HepG2 (cell line): ENCODE data around the gene BEST2. TPM values are rescaled to one million over a fixed set of nuclear protein-coding genes. Genes with fewer than 3 reads are reported as not detected.

Experiments
- ATF7 ChIP-seq, 2 experiments: fragments of 450-650 bp in 1 of 2; sonication (generic) in 1 of 2; formaldehyde crosslinking in 1 of 2; IDR thresholded peaks; 2 replicates each; pipeline versions ENCODE4 v1.4.0 to v1.6.1; 2016 to 2020; ENCODE audit warnings: antibody characterized with exemption in 1 of 2, mild to moderate bottlenecking in 1 of 2, missing genetic modification reagents in 1 of 2
- BRCA1 ChIP-seq: sonication (generic); formaldehyde crosslinking; IDR thresholded peaks from 2 replicates; pipeline ENCODE4 v1.4.0; 2020; ENCODE audit warnings: missing genetic modification reagents
- BRF2 ChIP-seq: sonication (generic); formaldehyde crosslinking; IDR thresholded peaks from 2 replicates; pipeline ENCODE4 v1.8.1; 2022; ENCODE audit warnings: mild to moderate bottlenecking, missing genetic modification reagents
- CC2D1A ChIP-seq: sonication (generic); formaldehyde crosslinking; IDR thresholded peaks from 2 replicates; pipeline ENCODE4 v1.8.1; 2023; ENCODE audit warnings: mild to moderate bottlenecking, missing genetic modification reagents
- GABPB1 ChIP-seq: IDR thresholded peaks from 2 replicates; pipeline ENCODE4 v1.6.1; 2016; ENCODE audit warnings: mild to moderate bottlenecking, missing genetic modification reagents, moderate library complexity, missing compliant biosample characterization
- KDM4B ChIP-seq: sonication (generic); formaldehyde crosslinking; IDR thresholded peaks from 2 replicates; pipeline ENCODE4 v1.4.0; 2020; ENCODE audit warnings: missing genetic modification reagents
- LBX2 ChIP-seq: sonication (generic); formaldehyde crosslinking; IDR thresholded peaks from 2 replicates; pipeline ENCODE4 v1.5.0; 2020; ENCODE audit warnings: missing genetic modification reagents, mild to moderate bottlenecking, borderline replicate concordance
- MAFF ChIP-seq: IDR thresholded peaks from 2 replicates; pipeline ENCODE4 v1.6.1; 2011; ENCODE audit warnings: low read depth, low read length, improper control_type of control experiment
- MXD1 ChIP-seq: sonication (generic); formaldehyde crosslinking; IDR thresholded peaks from 2 replicates; pipeline ENCODE4 v1.4.0; 2020; ENCODE audit warnings: mild to moderate bottlenecking, missing genetic modification reagents
- NR2F1 ChIP-seq, 2 experiments: fragments of 450-650 bp in 1 of 2; formaldehyde crosslinking in 1 of 2; IDR thresholded peaks; 2 replicates each; pipeline versions ENCODE4 v1.5.0 to v1.6.1; 2016 to 2020; ENCODE audit warnings: mild to moderate bottlenecking in 1 of 2, missing compliant biosample characterization in 1 of 2, missing genetic modification reagents in 1 of 2, moderate library complexity in 1 of 2
- NR2F2 ChIP-seq: IDR thresholded peaks from 2 replicates; pipeline ENCODE4 v1.6.1; 2012; ENCODE audit warnings: low read depth, inconsistent platforms, borderline replicate concordance
- PAWR ChIP-seq: sonication (generic); formaldehyde crosslinking; IDR thresholded peaks from 2 replicates; pipeline ENCODE4 v1.4.0; 2020; ENCODE audit warnings: missing genetic modification reagents, mild to moderate bottlenecking, borderline replicate concordance
- PLSCR1 ChIP-seq: sonication (generic); formaldehyde crosslinking; IDR thresholded peaks from 2 replicates; pipeline ENCODE4 v1.5.0; 2020; ENCODE audit warnings: missing genetic modification reagents, mild to moderate bottlenecking, borderline replicate concordance
- TFDP2 ChIP-seq: sonication (generic); formaldehyde crosslinking; IDR thresholded peaks from 2 replicates; pipeline ENCODE4 v1.4.0; 2020; ENCODE audit warnings: missing genetic modification reagents
- TMF1 ChIP-seq: sonication (generic); formaldehyde crosslinking; IDR thresholded peaks from 2 replicates; pipeline ENCODE4 v1.8.1; 2022; ENCODE audit warnings: low read depth, missing genetic modification reagents
- ZNF207 ChIP-seq: fragments of 450-650 bp; IDR thresholded peaks from 2 replicates; pipeline ENCODE4 v1.6.1; 2016; ENCODE audit warnings: antibody characterized with exemption, borderline replicate concordance
- ZNF567 ChIP-seq: sonication (generic); formaldehyde crosslinking; IDR thresholded peaks from 2 replicates; pipeline ENCODE4 v1.8.1; 2023; ENCODE audit warnings: mild to moderate bottlenecking, missing genetic modification reagents, borderline replicate concordance
- ZNF773 ChIP-seq: sonication (generic); formaldehyde crosslinking; IDR thresholded peaks from 2 replicates; pipeline ENCODE4 v1.4.0; 2020; ENCODE audit warnings: missing genetic modification reagents, borderline replicate concordance
- ZXDC ChIP-seq: sonication (generic); formaldehyde crosslinking; IDR thresholded peaks from 2 replicates; pipeline ENCODE4 v1.5.0; 2020; ENCODE audit warnings: mild to moderate bottlenecking, missing genetic modification reagents
- polyA plus RNA-seq, 8 experiments: library from polyadenylated mRNA; depleted of rRNA in 3 of 8; stranded (reverse) in 7 of 8; unstranded in 1 of 8; fragments of >200 nt; fragmentation: Illumina TruSeq in 4 of 8; extraction: Trizol in 4 of 8; gene quantifications; 2 replicates each; pipeline versions ENCODE4 v1.2.1 to v1.2.3, GENCODE V29; 2011 to 2016; ENCODE audit warnings: low read depth in 4 of 8, missing spikeins in 1 of 8, mixed read lengths in 1 of 8; ENCODE audit not compliant: insufficient read depth in 1 of 8
- total RNA-seq, 5 experiments: library from RNA; depleted of rRNA; stranded (reverse); fragments of >200 nt; fragmentation: Illumina TruSeq; extraction: Trizol; gene quantifications; 2 replicates each; pipeline ENCODE4 v1.2.3, GENCODE V29; 2016; ENCODE audit warnings: low read depth in 1 of 5

The BEST2 gene
- total and polyA plus RNA-seq, 2 of the 13 experiments (the other 11 are each of a cell fraction or from before 2014, with no cell fraction given): not detected

- TF ChIP-seq PLSCR1 (CRISPR knock-in tag): no peak
- TF ChIP-seq MXD1 (CRISPR knock-in tag): peak; percentile 57; the same call in 1 of the 2 replicates
- no peak for TF ChIP-seq ATF7 (IDR thresholded peaks at IDR 0.05)
- TF ChIP-seq ATF7 (CRISPR knock-in tag; IDR thresholded peaks at IDR 0.05): no peak
- no peak for TF ChIP-seq BRCA1 (CRISPR knock-in tag)
- no peak; the same call in 1 of the 2 replicates for TF ChIP-seq ZNF773 (CRISPR knock-in tag)
- peak; percentile 64; the same call in 1 of the 2 replicates for TF ChIP-seq KDM4B (CRISPR knock-in tag)
- TF ChIP-seq MAFF: no peak
- no peak for TF ChIP-seq ZNF207
- no peak for TF ChIP-seq CC2D1A
- no peak for TF ChIP-seq ZNF567 (CRISPR knock-in tag)
- TF ChIP-seq GABPB1 (CRISPR knock-in tag): peak; percentile 63; the same call in 1 of the 2 replicates
- no peak for TF ChIP-seq NR2F2
- no peak; the same call in 1 of the 2 replicates for TF ChIP-seq BRF2 (CRISPR knock-in tag)
- peak; percentile 52; the same call in 1 of the 2 replicates for TF ChIP-seq TFDP2
- no peak for TF ChIP-seq ZXDC
- TF ChIP-seq PAWR (CRISPR knock-in tag): no peak
- no peak for TF ChIP-seq LBX2 (CRISPR knock-in tag)
- no peak for TF ChIP-seq TMF1
- no peak for TF ChIP-seq NR2F1 (CRISPR knock-in tag; IDR thresholded peaks at IDR 0.05)
These were observed 14.5 kb downstream of the BEST2 start (continued) for GRCh38 chr19:12766051-12766521.
